Measurements from ENCODE around the gene MYOG. TPM values are rescaled to one million over a fixed set of nuclear protein-coding genes. Genes with fewer than 3 reads are reported as not detected.
A peak's percentile ranks its signal among the peaks of the same experiment; 100 is the strongest.

Gene MYOG
- total RNA-seq, 1 donor from 2014 or later, result not detected

- DNase-seq (ENCODE audit: extremely low spot score in 2 of 2), result peak; percentile 76 to 91
- H3K4me3 ChIP-seq, result no peak overlapping the region
- intact Hi-C loops (cut with DNase I), result no loop called here
Measured at GRCh38 chr1:203083463-203083921, 2.3 kb downstream of the MYOG start.

GRCh38 chr1:203082571-203083462 is 3.0 kb downstream of the MYOG start:
- DNase-seq (ENCODE audit: extremely low spot score in 2 of 2), result no peak
- intact Hi-C loops (cut with DNase I), result no loop called here
- Histone ChIP-seq H3K27ac (no peak overlapping the region), H3K4me1 (no peaks in the 10 kb centered on the region), H3K27me3 (no peaks in the 10 kb centered on the region), H3K36me3 (no peaks in the 10 kb centered on the region), H3K9me3 (no peaks in the 10 kb centered on the region), H3K4me3 (no peak overlapping the region)
- TF ChIP-seq CTCF (IDR thresholded peaks at IDR 0.05) (no peak), POLR2AphosphoS5 (IDR thresholded peaks at IDR 0.05; ENCODE audit: insufficient read depth in 1 of 2, low read depth in 1 of 2) (no peak), POLR2A (IDR thresholded peaks at IDR 0.05) (no peak)

More at GRCh38 chr1:203083463-203083921, 2.3 kb downstream of the MYOG start:
- Histone ChIP-seq H3K27ac (no peak overlapping the region), H3K36me3 (no peaks in the 10 kb centered on the region), H3K4me1 (no peaks in the 10 kb centered on the region), H3K27me3 (no peaks in the 10 kb centered on the region), H3K9me3 (no peaks in the 10 kb centered on the region)
- TF ChIP-seq CTCF (IDR thresholded peaks at IDR 0.05), result no peak
- TF ChIP-seq POLR2AphosphoS5 (IDR thresholded peaks at IDR 0.05; ENCODE audit: insufficient read depth in 1 of 2, low read depth in 1 of 2), result no peak
- no peak for TF ChIP-seq POLR2A (IDR thresholded peaks at IDR 0.05)

GRCh38 chr1:203082231-203082505 is 3.6 kb downstream of the MYOG start:
- H3K36me3 ChIP-seq, result no peaks in the 10 kb centered on the region
- no peak overlapping the region for H3K4me3 ChIP-seq
- H3K27me3 ChIP-seq, result no peaks in the 10 kb centered on the region
- TF ChIP-seq POLR2AphosphoS5 (IDR thresholded peaks at IDR 0.05; ENCODE audit: insufficient read depth in 1 of 2, low read depth in 1 of 2) (no peak), CTCF (IDR thresholded peaks at IDR 0.05) (no peak), POLR2A (IDR thresholded peaks at IDR 0.05) (no peak)
- no peak overlapping the region for H3K27ac ChIP-seq
- H3K4me1 ChIP-seq, result no peaks in the 10 kb centered on the region
- no peaks in the 10 kb centered on the region for H3K9me3 ChIP-seq
- intact Hi-C loops (cut with DNase I), result no loop called here
- no peak for DNase-seq (ENCODE audit: extremely low spot score in 2 of 2)

GRCh38 chr1:203081465-203082230 is 4.2 kb downstream of the MYOG start:
- Histone ChIP-seq H3K9me3 (no peaks in the 10 kb centered on the region), H3K4me1 (no peaks in the 10 kb centered on the region), H3K4me3 (no peak overlapping the region), H3K27ac (no peak overlapping the region), H3K27me3 (no peaks in the 10 kb centered on the region), H3K36me3 (no peaks in the 10 kb centered on the region)
- no peak for TF ChIP-seq CTCF (IDR thresholded peaks at IDR 0.05)
- TF ChIP-seq POLR2A (IDR thresholded peaks at IDR 0.05), result no peak
- no peak for TF ChIP-seq POLR2AphosphoS5 (IDR thresholded peaks at IDR 0.05; ENCODE audit: insufficient read depth in 1 of 2, low read depth in 1 of 2)
- intact Hi-C loops (cut with DNase I), result no loop called here
- no peak for DNase-seq (ENCODE audit: extremely low spot score in 2 of 2)
